GM18909 (cell line): ENCODE data around the gene MIER2.
"Not testable (repeated sequence)": the region's sequence is repeated elsewhere in the genome, so short reads cannot be mapped to it uniquely, and the experiment has no call there.

Experiments
- ATAC-seq: cut with Tn5 transposase; IDR thresholded peaks from one replicate; pipeline ENCODE4 v1.9.1; 2021; ENCODE audit warnings: mild to moderate bottlenecking; ENCODE audit not compliant: unreplicated experiment, poor library complexity

Gene MIER2

GRCh38 chr19:262125-262524, 82.5 kb downstream of the MIER2 start:
- no peak for ATAC-seq

GRCh38 chr19:256804-257203, 87.8 kb downstream of the MIER2 start:
- ATAC-seq = not testable (repeated sequence)
